Mesenchymal stem cell (in vitro differentiated cells and primary cell): Measurements from ENCODE around the gene KIF9.
"Not testable (repeated sequence)": the region's sequence is repeated elsewhere in the genome, so short reads cannot be mapped to it uniquely, and the experiment has no call there.

Source experiments
- DNase-seq: peaks from one replicate; pipeline ENCODE4 v3.0.0-alpha.2; 2013
- H2AFZ ChIP-seq: one replicate; pipeline ENCODE4 v1.6.1; 2013; ENCODE audit warnings: low read depth, mild to moderate bottlenecking, control low read depth, inconsistent platforms, low read length, moderate library complexity
- H2AK5ac ChIP-seq: 2 replicates; pipeline ENCODE4 v1.6.1; 2013; ENCODE audit warnings: low read length, moderate library complexity, mild to moderate bottlenecking, inconsistent platforms; ENCODE audit not compliant: severe bottlenecking
- H2BK120ac ChIP-seq: one replicate; pipeline ENCODE4 v1.6.1; 2013; ENCODE audit warnings: low read depth, mild to moderate bottlenecking, inconsistent platforms, low read length, moderate library complexity
- H2BK12ac ChIP-seq, 2 experiments: one replicate each; pipeline ENCODE4 v1.6.1; 2013; ENCODE audit warnings: inconsistent platforms in 2 of 2, low read length in 2 of 2, mild to moderate bottlenecking in 2 of 2, moderate library complexity in 2 of 2, control low read depth in 1 of 2
- H2BK15ac ChIP-seq: one replicate; pipeline ENCODE4 v1.6.1; 2013; ENCODE audit warnings: mild to moderate bottlenecking, low read depth, inconsistent platforms; ENCODE audit not compliant: poor library complexity, severe bottlenecking
- H2BK5ac ChIP-seq: 2 replicates; pipeline ENCODE4 v1.6.1; 2013; ENCODE audit warnings: low read depth, mild to moderate bottlenecking, low read length, control low read depth, inconsistent platforms; ENCODE audit not compliant: poor library complexity, severe bottlenecking
- H3K14ac ChIP-seq, 2 experiments: one replicate each; pipeline ENCODE4 v1.6.1; 2013; ENCODE audit warnings: inconsistent platforms in 2 of 2, low read length in 2 of 2, control low read depth in 1 of 2, mild to moderate bottlenecking in 1 of 2, moderate library complexity in 1 of 2
- H3K18ac ChIP-seq, 2 experiments: one replicate each; pipeline ENCODE4 v1.6.1; 2013; ENCODE audit warnings: inconsistent platforms in 2 of 2, low read length in 2 of 2, control low read depth in 1 of 2, low read depth in 1 of 2, mild to moderate bottlenecking in 1 of 2
- H3K23ac ChIP-seq, 2 experiments: one replicate each; pipeline ENCODE4 v1.6.1; 2013; ENCODE audit warnings: inconsistent platforms in 2 of 2, low read length in 2 of 2, mild to moderate bottlenecking in 2 of 2, moderate library complexity in 2 of 2, control low read depth in 1 of 2
- H3K27ac ChIP-seq: 2 replicates; pipeline ENCODE4 v1.5.1; 2013; ENCODE audit warnings: mild to moderate bottlenecking, moderate library complexity, low read length, control low read depth, inconsistent platforms; ENCODE audit not compliant: poor library complexity, severe bottlenecking
- H3K27me3 ChIP-seq, 2 experiments: 2 replicates each; pipeline versions ENCODE4 v1.6.1 to v1.7.0; 2013; ENCODE audit warnings: low read length in 2 of 2, mild to moderate bottlenecking in 2 of 2, moderate library complexity in 2 of 2, control low read depth in 1 of 2, inconsistent platforms in 1 of 2; ENCODE audit not compliant: control insufficient read depth in 1 of 2, insufficient read depth in 1 of 2
- H3K36me3 ChIP-seq, 2 experiments: 2 replicates each; pipeline versions ENCODE4 v1.6.1 to v1.7.0; 2013; ENCODE audit warnings: low read length in 2 of 2, control low read depth in 1 of 2, inconsistent platforms in 1 of 2, low read depth in 1 of 2, mild to moderate bottlenecking in 1 of 2; ENCODE audit not compliant: insufficient read depth in 2 of 2, control insufficient read depth in 1 of 2
- H3K4ac ChIP-seq, 2 experiments: one replicate each; pipeline ENCODE4 v1.6.1; 2013; ENCODE audit warnings: inconsistent platforms in 2 of 2, low read length in 2 of 2, mild to moderate bottlenecking in 2 of 2, moderate library complexity in 2 of 2, control low read depth in 1 of 2, low read depth in 1 of 2
- H3K4me1 ChIP-seq: 2 replicates; pipeline ENCODE4 v1.6.1; 2013; ENCODE audit warnings: low read depth, low read length, control low read depth; ENCODE audit not compliant: control insufficient read depth, insufficient read depth
- H3K4me2 ChIP-seq: 2 replicates; pipeline ENCODE4 v1.6.1; 2013; ENCODE audit warnings: low read length, mild to moderate bottlenecking, inconsistent platforms; ENCODE audit not compliant: poor library complexity, severe bottlenecking
- H3K4me3 ChIP-seq, 2 experiments: 2 replicates each; pipeline versions ENCODE4 v1.5.1 to v1.7.0; 2013; ENCODE audit warnings: low read length in 2 of 2, mild to moderate bottlenecking in 2 of 2, control low read depth in 1 of 2, low read depth in 1 of 2; ENCODE audit not compliant: insufficient read depth in 1 of 2
- H3K79me1 ChIP-seq: replicated peaks from 2 replicates; pipeline ENCODE4 v1.6.1; 2013; ENCODE audit warnings: mild to moderate bottlenecking, control low read depth, low read length, inconsistent platforms; ENCODE audit not compliant: poor library complexity, severe bottlenecking
- H3K9ac ChIP-seq: 2 replicates; pipeline ENCODE4 v1.7.0; 2013; ENCODE audit warnings: mild to moderate bottlenecking, low read length, moderate library complexity
- H3K9me3 ChIP-seq: 2 replicates; pipeline ENCODE4 v1.7.0; 2013; ENCODE audit warnings: mild to moderate bottlenecking, low read length; ENCODE audit not compliant: control insufficient read depth
- H4K8ac ChIP-seq: one replicate; pipeline ENCODE4 v1.6.1; 2013; ENCODE audit warnings: inconsistent platforms, mild to moderate bottlenecking, low read length, moderate library complexity
- H4K91ac ChIP-seq: one replicate; pipeline ENCODE4 v1.6.1; 2013; ENCODE audit warnings: mild to moderate bottlenecking, low read length, inconsistent platforms
- WGBS: methylation state at CpG from one replicate; pipeline ENCODE4 v1.1.7; 2013; ENCODE audit warnings: mixed read lengths; 5-methylcytosine and 5-hydroxymethylcytosine counted together

KIF9 gene

DNA sequence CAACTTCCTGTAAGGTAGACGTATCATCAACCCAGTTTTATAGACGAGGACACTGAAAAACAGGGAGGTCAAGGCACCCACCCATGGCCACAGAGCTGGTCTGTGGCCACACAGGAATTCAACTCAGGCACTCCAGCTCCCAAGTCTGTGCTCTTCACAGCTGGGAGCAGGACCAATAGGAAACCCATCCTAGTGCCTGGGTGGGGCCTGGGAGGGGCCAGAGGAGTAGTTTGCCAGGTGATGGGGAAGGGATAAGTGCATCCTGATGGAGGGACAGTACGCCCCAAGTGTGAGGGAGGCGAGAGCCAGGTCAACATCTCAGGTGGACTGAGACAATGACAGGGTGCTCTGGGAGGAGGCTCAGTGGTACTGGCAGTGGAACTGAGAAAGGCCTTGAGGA is 22.0 kb downstream of the KIF9 start:
- Histone ChIP-seq H3K4me1 (peaks cover 19% of the 10 kb centered on the region), H2BK15ac (no peak overlapping the region), H3K4me2 (no peak overlapping the region), H3K14ac (no peak overlapping the region), H2BK12ac (no peak overlapping the region), H4K8ac (no peak overlapping the region), H3K4me3 (no peak overlapping the region), H3K9me3 (no peaks in the 10 kb centered on the region), H3K23ac (no peak overlapping the region), H3K27me3 (peaks cover 0 to 4% of the 10 kb centered on the region in 2 experiments), H4K91ac (no peak overlapping the region), H2BK5ac (no peak overlapping the region), H3K4ac (no peak overlapping the region), H3K27ac (no peak overlapping the region), H3K36me3 (no peaks in the 10 kb centered on the region), H2BK120ac (no peak overlapping the region), H2AFZ (no peak overlapping the region), H3K79me1 (no peaks in the 10 kb centered on the region), H3K18ac (no peak overlapping the region), H2AK5ac (peak overlapping the region; percentile 86), H3K9ac (no peak overlapping the region)
- WGBS, result 87% methylated on average over 4 of the region's 4 CpGs
- no peak for DNase-seq

DNA sequence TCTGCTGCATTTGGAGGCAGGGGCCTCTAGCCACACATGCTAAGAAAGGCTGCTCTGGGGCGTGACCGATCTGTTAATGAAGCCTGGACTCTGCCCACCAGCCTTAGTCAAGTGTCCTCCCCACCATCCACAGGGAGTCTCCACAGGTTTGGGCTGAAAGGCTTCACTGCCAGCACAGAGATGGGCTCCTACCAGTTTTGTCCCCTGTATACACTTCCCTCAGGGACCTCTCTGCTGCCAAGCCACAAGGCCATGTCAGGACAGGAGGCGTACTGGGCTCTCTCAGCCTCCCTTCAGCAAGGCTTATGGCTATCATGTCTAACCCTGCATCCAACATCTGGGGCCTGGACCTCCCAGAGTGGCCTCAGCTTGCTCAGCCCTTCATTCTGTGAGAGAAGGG is 23.5 kb downstream of the KIF9 start:
- DNase-seq, result no peak
- peak overlapping the region in 1 of 2 experiments; percentile 19 for H3K14ac ChIP-seq
- no peak overlapping the region for H4K91ac ChIP-seq
- H3K9me3 ChIP-seq, result no peaks in the 10 kb centered on the region
- no peak overlapping the region for H4K8ac ChIP-seq
- H3K4me2 ChIP-seq, result no peak overlapping the region
- H3K27ac ChIP-seq, result peak overlapping the region; percentile 0
- H3K4me1 ChIP-seq, result peaks cover 17% of the 10 kb centered on the region
- H2BK120ac ChIP-seq, result no peak overlapping the region
- H2BK12ac ChIP-seq, result no peak overlapping the region
- H3K79me1 ChIP-seq, result no peaks in the 10 kb centered on the region
- no peak overlapping the region for H2BK5ac ChIP-seq
- H3K27me3 ChIP-seq, result peaks cover 0 to 4% of the 10 kb centered on the region in 2 experiments
- H3K9ac ChIP-seq, result no peak overlapping the region
- peak overlapping the region; percentile 69 for H2AK5ac ChIP-seq
- H3K4ac ChIP-seq, result no peak overlapping the region
- no peak overlapping the region for H2BK15ac ChIP-seq
- H3K18ac ChIP-seq, result no peak overlapping the region
- no peak overlapping the region for H2AFZ ChIP-seq
- WGBS, result 90% methylated on average over 3 of the region's 3 CpGs
- H3K4me3 ChIP-seq, result no peak overlapping the region
- H3K36me3 ChIP-seq, result no peaks in the 10 kb centered on the region
- no peak overlapping the region for H3K23ac ChIP-seq

DNA sequence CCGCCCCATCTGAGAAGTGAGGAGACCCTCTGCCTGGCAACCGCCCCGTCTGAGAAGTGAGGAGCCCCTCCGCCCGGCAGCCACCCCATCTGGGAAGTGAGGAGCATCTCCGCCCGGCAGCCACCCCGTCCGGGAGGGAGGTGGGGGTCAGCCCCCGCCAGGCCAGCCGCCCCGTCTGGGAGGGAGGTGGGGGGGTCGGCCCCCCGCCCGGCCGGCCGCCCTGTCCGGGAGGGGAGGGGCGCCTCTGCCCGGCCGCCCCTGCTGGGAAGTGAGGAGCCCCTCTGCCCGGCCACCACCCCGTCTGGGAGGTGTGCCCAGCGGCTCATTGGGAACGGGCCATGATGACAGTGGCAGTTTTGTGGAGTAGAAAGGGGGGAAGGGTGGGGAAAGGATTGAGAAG is 26.3 kb downstream of the KIF9 start:
- WGBS, result 94% methylated on average over 18 of the region's 25 CpGs
- not testable (repeated sequence) for H2AK5ac ChIP-seq

DNA sequence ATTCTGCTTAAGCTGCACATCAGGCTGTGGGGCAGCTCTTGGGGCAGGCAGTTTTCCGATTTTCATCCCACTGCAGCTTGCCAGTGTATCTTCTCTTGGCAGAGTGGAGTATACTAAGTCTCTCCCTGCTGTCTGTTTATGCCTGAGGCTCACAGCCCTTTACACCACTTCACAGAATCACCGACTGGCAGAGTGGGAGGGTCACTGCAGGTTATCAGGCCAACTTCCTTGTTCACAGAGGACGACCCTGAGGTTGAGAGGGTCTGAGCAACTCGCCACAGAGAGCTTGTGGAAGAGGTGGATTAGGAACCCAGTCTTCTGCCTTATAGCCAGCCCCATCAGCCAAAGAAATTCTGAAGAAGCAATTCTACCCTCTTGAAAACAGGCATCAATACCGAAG is 30.9 kb downstream of the KIF9 start:
- Histone ChIP-seq H3K23ac (no peak overlapping the region), H2BK12ac (no peak overlapping the region), H2AFZ (no peak overlapping the region), H2BK15ac (no peak overlapping the region), H2BK5ac (no peak overlapping the region), H3K9ac (no peak overlapping the region), H3K79me1 (no peaks in the 10 kb centered on the region), H3K36me3 (no peaks in the 10 kb centered on the region), H2AK5ac (no peak overlapping the region), H3K18ac (no peak overlapping the region), H4K91ac (no peak overlapping the region), H3K4ac (no peak overlapping the region), H3K27me3 (peaks cover 0 to 5% of the 10 kb centered on the region in 2 experiments), H2BK120ac (no peak overlapping the region), H3K4me3 (no peak overlapping the region), H3K4me1 (no peaks in the 10 kb centered on the region), H3K9me3 (no peaks in the 10 kb centered on the region), H3K4me2 (no peak overlapping the region), H3K27ac (no peak overlapping the region), H3K14ac (no peak overlapping the region), H4K8ac (no peak overlapping the region)
- whole genome bisulfite sequencing, result 64% methylated on average over 4 of the region's 5 CpGs
- no peak for DNase-seq

More for the DNA sequence above, 26.3 kb downstream of the KIF9 start:
- peaks cover 13% of the 10 kb centered on the region for H3K4me1 ChIP-seq
- not testable (repeated sequence) for H3K4ac ChIP-seq, H3K9ac ChIP-seq, H3K14ac ChIP-seq, H3K9me3 ChIP-seq, H3K36me3 ChIP-seq, DNase-seq, H2BK5ac ChIP-seq, H3K4me3 ChIP-seq, H2BK15ac ChIP-seq, H3K18ac ChIP-seq, H2BK12ac ChIP-seq, H3K23ac ChIP-seq, H3K79me1 ChIP-seq, H4K91ac ChIP-seq, H3K27ac ChIP-seq, H2BK120ac ChIP-seq, H3K27me3 ChIP-seq, H3K4me2 ChIP-seq, H2AFZ ChIP-seq, H4K8ac ChIP-seq
